Stimulated activated CD8-positive, alpha-beta memory T cell treated with anti-CD3 and anti-CD28 coated beads, Interleukin-7, amount 100 ng/mL, for 48 hours (primary cell): ENCODE results near the gene PLEKHM2.

Source experiments
- DNase-seq, 2 donors: peaks; one replicate each; pipeline ENCODE4 v3.0.0-alpha.2; 2020; ENCODE audit warnings: low read depth in 1 of 2; ENCODE audit errors: extremely low read depth in 1 of 2

PLEKHM2 gene

GRCh38 chr1:15722836-15723532 is 38.9 kb downstream of the PLEKHM2 start:
- DNase-seq = no peak

- no peak for DNase-seq
These were observed 39.6 kb downstream of the PLEKHM2 start for GRCh38 chr1:15723631-15724246.

GRCh38 chr1:15724949-15725880 is 41.1 kb downstream of the PLEKHM2 start:
- no peak for DNase-seq

GRCh38 chr1:15726508-15726907 is 42.4 kb downstream of the PLEKHM2 start:
- no peak for DNase-seq

GRCh38 chr1:15727021-15727420 is 42.9 kb downstream of the PLEKHM2 start:
- no peak for DNase-seq

GRCh38 chr1:15727424-15727823 is 43.3 kb downstream of the PLEKHM2 start:
- no peak for DNase-seq

GRCh38 chr1:15727866-15728534 is 43.9 kb downstream of the PLEKHM2 start:
- DNase-seq = no peak

GRCh38 chr1:15728937-15729657 is 45.0 kb downstream of the PLEKHM2 start:
- DNase-seq = no peak

GRCh38 chr1:15730423-15730822 is 46.3 kb downstream of the PLEKHM2 start:
- no peak for DNase-seq

- DNase-seq = no peak
These were observed 46.8 kb downstream of the PLEKHM2 start for GRCh38 chr1:15730936-15731335.

- no peak for DNase-seq
These were observed 47.9 kb downstream of the PLEKHM2 start for GRCh38 chr1:15731735-15732685.

GRCh38 chr1:15732686-15733081 is 48.6 kb downstream of the PLEKHM2 start:
- DNase-seq = no peak

- DNase-seq = no peak
These were observed 49.2 kb downstream of the PLEKHM2 start for GRCh38 chr1:15733218-15733725.

GRCh38 chr1:15733726-15734226 is 49.7 kb downstream of the PLEKHM2 start:
- DNase-seq = no peak

GRCh38 chr1:15734296-15734695 is 50.2 kb downstream of the PLEKHM2 start:
- no peak for DNase-seq

- no peak for DNase-seq
These were observed 50.8 kb downstream of the PLEKHM2 start for GRCh38 chr1:15734901-15735300.

- DNase-seq = no peak
These were observed 51.4 kb downstream of the PLEKHM2 start for GRCh38 chr1:15735304-15736037.
